GM18907 (cell line): Measurements from ENCODE around the gene URI1.
"Not testable (repeated sequence)": the region's sequence is repeated elsewhere in the genome, so short reads cannot be mapped to it uniquely, and the experiment has no call there.

Experiments used
- ATAC-seq: cut with Tn5 transposase; IDR thresholded peaks from one replicate; pipeline ENCODE4 v1.9.1; 2021; ENCODE audit warnings: mild to moderate bottlenecking, moderate library complexity; ENCODE audit not compliant: unreplicated experiment

Gene URI1

GRCh38 chr19:29940971-29941585 is 961 bp upstream of the URI1 start:
- no peak for ATAC-seq

- ATAC-seq, result peak; percentile 82
Measured at GRCh38 chr19:29942404-29943261, 594 bp downstream of the URI1 start.

GRCh38 chr19:29943615-29944014 is 1.6 kb downstream of the URI1 start:
- ATAC-seq, result no peak

- no peak for ATAC-seq
Measured at GRCh38 chr19:29944390-29945012, 2.5 kb downstream of the URI1 start.

- ATAC-seq, result no peak
Measured at GRCh38 chr19:29945017-29945416, 3.0 kb downstream of the URI1 start.

- ATAC-seq, result no peak
Measured at GRCh38 chr19:29945433-29945832, 3.4 kb downstream of the URI1 start.

- ATAC-seq, result no peak
Measured at GRCh38 chr19:29946645-29947044, 4.6 kb downstream of the URI1 start.

- no peak for ATAC-seq
Measured at GRCh38 chr19:29947871-29948270, 5.8 kb downstream of the URI1 start.

GRCh38 chr19:29948759-29949470 is 6.9 kb downstream of the URI1 start:
- not testable (repeated sequence) for ATAC-seq

GRCh38 chr19:29952177-29952576 is 10.1 kb downstream of the URI1 start:
- no peak for ATAC-seq

- no peak for ATAC-seq
Measured at GRCh38 chr19:29952646-29953045, 10.6 kb downstream of the URI1 start.

GRCh38 chr19:29953352-29954247 is 11.6 kb downstream of the URI1 start:
- ATAC-seq, result no peak

- no peak for ATAC-seq
Measured at GRCh38 chr19:29956855-29957254, 14.8 kb downstream of the URI1 start.

- no peak for ATAC-seq
Measured at GRCh38 chr19:29961311-29961710, 19.3 kb downstream of the URI1 start.

- no peak for ATAC-seq
Measured at GRCh38 chr19:29962793-29963192, 20.8 kb downstream of the URI1 start.

GRCh38 chr19:29963576-29963975 is 21.5 kb downstream of the URI1 start:
- no peak for ATAC-seq

- ATAC-seq, result no peak
Measured at GRCh38 chr19:29964171-29964570, 22.1 kb downstream of the URI1 start.

GRCh38 chr19:29965492-29965891 is 23.5 kb downstream of the URI1 start:
- no peak for ATAC-seq

- not testable (repeated sequence) for ATAC-seq
Measured at GRCh38 chr19:29966142-29966541, 24.1 kb downstream of the URI1 start.

- no peak for ATAC-seq
Measured at GRCh38 chr19:29966588-29967249, 24.7 kb downstream of the URI1 start.
